ENCODE results near the gene CCDC63.

CCDC63 gene

DNA sequence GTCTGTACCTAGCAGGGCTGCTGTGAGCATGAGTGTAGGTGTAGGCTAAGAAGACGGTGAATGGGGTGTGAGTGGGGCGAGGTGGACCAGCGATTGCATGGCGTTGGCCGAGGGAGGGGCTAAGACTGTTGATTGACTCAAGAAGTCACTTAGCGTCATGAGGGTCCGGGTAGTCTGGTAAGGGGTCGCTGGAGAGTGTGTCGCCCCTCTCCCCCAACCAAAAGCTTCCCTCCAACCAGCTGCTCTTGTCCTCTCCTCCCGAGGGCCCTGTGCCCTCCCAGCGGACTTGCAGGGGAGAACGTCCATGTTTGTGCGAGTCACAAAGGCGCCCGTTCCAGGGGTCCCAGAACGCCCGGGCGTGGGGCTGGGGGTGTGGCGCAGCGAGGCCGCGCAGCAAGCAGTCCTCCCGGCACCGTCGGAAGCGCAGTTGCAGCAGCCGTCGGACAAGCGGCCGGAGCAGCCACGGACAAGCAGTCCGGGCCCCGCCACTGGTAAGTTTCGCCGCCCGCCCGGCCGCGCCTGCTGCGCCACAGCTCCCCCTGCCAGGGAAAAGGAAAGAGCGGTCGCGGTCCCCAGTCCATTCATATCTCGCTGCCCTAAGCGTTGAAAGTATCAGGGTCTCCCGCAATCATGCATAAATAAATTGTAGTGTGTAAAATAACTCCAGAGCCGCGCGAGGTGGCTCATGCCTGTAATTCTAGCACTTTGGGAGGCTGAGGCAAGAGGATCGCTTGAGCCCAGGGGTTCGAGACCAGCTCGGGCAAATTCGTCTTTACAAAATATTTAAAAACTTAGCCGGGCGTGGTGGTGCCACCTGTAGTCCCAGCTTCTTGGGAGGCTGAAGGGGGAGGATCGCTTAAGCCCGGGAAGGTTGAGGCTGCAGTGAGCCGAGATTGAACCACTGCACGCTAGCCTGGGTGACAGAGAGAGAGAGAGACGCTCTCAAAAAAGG lies at the start of gene CCDC63:
Gene CCDC63, plus strand, starts transcription at position 373 of the 952 bp plus-strand sequence. CDS start 5,968 bp downstream, outside the sequence.
- peak; percentile 10 for DNase-seq

- DNase-seq = no peak
Observed at GRCh38 chr12:110798461-110798860, 48.3 kb upstream of the CCDC63 start.

DNA sequence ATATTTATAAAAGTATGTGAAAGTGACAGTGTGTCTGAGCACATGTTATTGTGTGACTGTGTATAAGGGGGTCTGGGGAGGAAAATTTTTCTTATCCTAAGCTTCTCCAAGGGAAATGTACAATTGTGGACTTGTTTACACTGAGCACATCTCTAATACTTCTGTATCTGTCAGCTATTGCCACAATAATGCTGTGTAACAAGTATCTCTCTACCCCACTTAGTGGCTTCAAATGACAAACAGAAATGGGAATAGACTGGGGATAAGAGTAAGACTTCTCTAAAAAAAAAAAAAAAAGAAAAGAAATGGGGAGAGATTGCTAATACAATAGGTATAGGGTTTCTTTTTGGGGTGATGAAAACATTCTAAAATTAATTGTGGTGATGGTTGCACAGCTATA lies 44.3 kb upstream of the CCDC63 start:
- no peak for DNase-seq

DNA sequence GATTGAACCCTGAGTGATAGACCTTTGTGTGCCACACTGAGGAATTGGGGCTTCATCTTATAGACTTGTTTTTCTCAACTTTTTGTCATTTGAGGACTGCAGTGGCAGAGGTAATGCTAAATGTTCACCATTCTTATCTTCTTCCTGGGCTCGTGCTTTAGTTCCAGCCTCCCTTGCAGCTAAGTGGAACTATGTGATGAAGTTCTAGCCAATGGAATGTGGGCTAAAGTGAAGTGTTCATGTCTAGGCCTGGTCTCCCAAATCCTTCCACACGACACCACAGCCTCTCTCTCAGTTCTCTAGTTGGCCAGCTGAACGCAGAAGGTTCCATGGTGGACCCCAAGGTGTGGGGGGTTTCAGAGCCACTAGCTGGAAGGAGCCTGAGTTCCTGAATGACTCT lies 42.4 kb upstream of the CCDC63 start:
- DNase-seq = no peak

DNA sequence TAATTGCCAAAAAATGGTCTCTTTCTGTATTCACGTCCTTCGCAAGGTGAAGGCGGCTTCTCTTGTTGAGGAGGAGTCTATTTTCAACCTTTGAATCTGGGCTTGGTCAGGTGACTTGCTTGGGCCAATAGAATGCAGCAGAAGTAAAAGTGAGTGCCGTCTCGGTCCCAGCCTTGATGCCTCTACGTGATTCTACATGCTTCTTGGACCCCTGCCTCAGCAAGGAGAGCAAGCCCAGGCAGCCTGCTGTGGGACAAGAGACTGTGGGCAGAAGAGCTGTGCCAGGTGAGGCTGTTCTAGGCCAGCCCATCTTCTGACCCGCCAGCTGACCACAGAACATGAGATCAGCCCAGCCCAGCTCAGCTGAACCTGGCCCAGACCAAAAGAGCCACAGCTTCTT lies 39.1 kb upstream of the CCDC63 start:
- no peak for DNase-seq

DNA sequence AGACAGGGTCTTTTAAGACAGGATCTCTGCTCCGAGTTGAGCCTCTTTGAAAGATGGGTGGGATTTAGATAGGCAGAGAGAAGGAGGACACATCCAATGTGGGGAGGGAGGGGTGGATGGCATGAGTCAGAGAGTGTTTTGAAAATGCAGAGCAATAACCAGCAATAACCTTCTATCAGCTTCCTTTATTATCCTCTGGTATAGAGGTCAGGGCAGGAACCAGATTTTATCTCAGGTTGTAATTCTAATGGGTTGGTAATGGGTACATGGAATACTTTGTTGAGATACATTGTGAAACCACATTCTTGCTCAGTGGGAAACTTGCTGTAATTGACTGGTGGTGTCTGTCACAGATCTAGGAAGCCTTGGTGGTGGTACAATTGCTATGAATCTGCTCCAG lies 37.6 kb upstream of the CCDC63 start:
- no peak for DNase-seq

DNA sequence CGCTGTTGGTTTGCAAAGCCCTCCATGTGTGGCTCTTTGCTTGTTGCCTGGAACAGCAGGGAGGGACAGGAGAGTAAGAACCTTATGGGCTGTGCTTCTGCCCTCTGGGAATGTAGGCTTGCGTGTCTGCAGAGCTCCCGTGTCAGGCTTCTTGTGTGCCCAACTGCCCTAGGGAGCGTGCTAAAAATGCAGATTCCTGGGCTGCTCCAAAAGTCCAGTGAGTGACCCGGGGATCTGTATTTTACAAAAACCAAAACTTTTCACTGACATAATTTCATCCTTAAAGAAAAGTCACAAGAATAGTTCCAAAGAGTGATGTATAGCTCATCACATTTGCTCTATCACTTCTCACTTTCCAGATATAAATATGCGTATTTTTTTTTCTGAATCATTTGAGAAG lies 34.8 kb upstream of the CCDC63 start:
- no peak for DNase-seq

- no peak for DNase-seq
Observed at GRCh38 chr12:110813285-110813684, 33.5 kb upstream of the CCDC63 start.

DNA sequence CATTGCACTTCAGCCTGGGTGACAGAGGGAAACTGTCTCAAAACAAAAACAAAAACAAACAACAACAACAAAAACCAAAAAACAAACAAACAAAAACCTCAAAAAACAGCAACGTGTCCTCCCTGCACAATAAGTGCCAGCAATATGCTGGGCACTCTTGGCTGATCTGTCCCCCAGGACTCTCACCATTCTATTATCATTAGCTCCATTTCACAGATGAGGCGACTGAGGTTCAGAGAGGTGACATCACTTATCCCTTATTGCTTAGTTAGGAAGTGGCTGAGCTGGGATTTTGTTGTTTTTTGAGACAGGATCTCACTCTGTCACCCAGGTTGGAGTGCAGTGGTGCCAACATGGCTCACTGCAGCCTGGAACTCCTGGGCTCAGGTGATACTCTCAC lies 33.0 kb upstream of the CCDC63 start:
- no peak for DNase-seq

GRCh38 chr12:110816248-110816647 lies 30.5 kb upstream of the CCDC63 start:
- no peak for DNase-seq

- DNase-seq = no peak
Observed at GRCh38 chr12:110816779-110817178, 30.0 kb upstream of the CCDC63 start.

GRCh38 chr12:110818511-110818910 lies 28.3 kb upstream of the CCDC63 start:
- DNase-seq = no peak

GRCh38 chr12:110819150-110819549 lies 27.6 kb upstream of the CCDC63 start:
- no peak for DNase-seq

DNA sequence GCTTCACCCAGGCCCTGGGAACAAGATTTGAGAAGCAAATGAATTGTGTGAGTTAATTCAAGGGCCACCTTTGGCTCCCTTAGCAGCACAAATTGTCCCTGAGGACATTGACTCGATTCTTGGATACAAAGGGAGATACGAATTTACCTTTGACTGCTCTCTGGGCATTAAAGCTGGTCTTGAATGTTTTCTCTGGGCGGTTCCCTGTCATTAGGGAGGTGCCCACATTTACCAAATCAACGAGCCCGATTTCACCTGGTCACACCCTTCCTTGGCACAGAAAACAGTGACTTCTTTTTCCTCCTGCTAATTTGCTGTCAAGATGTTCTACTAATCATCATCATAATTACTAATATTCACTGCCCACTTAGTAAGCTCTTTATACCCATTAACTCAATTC lies 27.1 kb upstream of the CCDC63 start:
- no peak for DNase-seq

- DNase-seq = no peak
Observed at GRCh38 chr12:110821917-110822316, 24.9 kb upstream of the CCDC63 start.

- no peak for DNase-seq
Observed at GRCh38 chr12:110822821-110823415, 23.9 kb upstream of the CCDC63 start.

GRCh38 chr12:110824342-110824741 lies 22.4 kb upstream of the CCDC63 start:
- no peak for DNase-seq

DNA sequence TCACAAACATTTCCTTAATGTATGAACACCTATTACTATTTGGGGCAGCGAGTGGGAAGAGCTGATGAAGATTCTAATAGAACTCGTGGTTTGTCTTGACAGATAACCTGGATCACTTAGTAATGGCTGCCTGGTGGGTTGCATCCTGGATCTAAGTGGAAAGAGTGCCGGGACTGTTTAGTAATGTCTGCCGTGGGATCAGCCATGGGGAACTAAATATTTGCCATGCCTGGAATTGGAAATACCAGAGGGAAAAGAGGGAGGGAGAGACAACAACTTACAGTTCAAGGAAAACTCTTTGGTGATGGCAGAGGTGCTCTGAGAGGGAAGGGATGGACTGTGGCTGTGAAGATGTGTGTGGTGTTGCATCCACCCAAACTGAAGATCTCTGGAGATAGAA lies 21.3 kb upstream of the CCDC63 start:
- DNase-seq = no peak

GRCh38 chr12:110826592-110827200 lies 20.1 kb upstream of the CCDC63 start:
- peak; percentile 70 for DNase-seq

- no peak for DNase-seq
Observed at GRCh38 chr12:110829308-110829707, 17.5 kb upstream of the CCDC63 start.

DNA sequence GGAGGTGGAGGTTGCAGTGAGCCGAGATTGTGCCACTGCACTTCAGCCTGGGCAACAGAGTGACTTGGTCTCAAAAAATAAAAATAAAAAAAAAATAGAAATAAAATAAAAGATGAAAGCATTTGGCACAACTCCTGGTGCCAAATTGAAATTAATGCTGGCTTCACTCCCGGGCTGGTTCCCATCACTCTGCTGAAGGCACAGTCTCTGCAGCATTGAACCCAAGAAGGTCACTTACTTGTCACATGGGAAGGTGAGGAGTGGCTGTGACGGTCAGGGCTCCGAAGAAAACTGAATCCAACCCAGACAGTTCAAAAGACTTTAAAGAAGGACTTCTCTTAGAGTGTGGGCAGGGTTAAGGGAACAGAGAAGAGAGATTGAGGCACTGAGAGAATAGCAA lies 10.5 kb upstream of the CCDC63 start:
- no peak for DNase-seq

- DNase-seq = no peak
Observed at GRCh38 chr12:110841007-110841406, 5.8 kb upstream of the CCDC63 start.

DNA sequence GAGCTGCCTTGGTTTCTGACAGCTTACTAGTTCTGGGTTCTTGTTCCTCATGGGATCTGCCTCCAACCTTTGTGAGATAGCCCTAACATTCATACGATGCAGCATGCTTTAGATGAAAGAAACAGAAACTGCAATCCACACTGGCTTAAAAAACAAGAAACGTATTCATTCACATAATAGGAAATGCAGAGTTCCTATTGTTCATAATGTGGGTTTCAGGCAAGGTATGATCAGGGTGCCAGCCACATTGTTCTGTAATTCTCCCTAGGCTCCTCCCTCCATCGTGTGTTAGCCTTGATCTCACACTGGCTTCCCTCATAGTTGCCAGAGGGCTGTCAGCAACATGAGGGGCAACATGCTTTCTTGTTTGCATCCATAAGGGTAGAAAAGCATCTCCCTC lies 2.7 kb upstream of the CCDC63 start:
- DNase-seq = no peak
